Activated naive CD8-positive, alpha-beta T cell treated with anti-CD3 and anti-CD28 coated beads for 36 hours (primary cell): Measurements from ENCODE around the gene CDK18. TPM values are rescaled to one million over a fixed set of nuclear protein-coding genes. Genes with fewer than 3 reads are reported as not detected.

Source experiments
- DNase-seq: peaks from one replicate; pipeline ENCODE4 v3.0.0; 2021
- H3K27ac Mint-ChIP-seq: one replicate; pipeline ENCODE4 v1.8.0; 2022; ENCODE audit warnings: mild to moderate bottlenecking, moderate library complexity, mixed read lengths
- H3K27me3 Mint-ChIP-seq: one replicate; pipeline ENCODE4 v1.8.0; 2022; ENCODE audit warnings: mild to moderate bottlenecking, mixed read lengths
- H3K36me3 Mint-ChIP-seq: one replicate; pipeline ENCODE4 v1.8.0; 2021; ENCODE audit warnings: mild to moderate bottlenecking, mixed read lengths
- H3K4me1 Mint-ChIP-seq: one replicate; pipeline ENCODE4 v1.8.0; 2021; ENCODE audit warnings: mixed read lengths
- H3K4me3 Mint-ChIP-seq: one replicate; pipeline ENCODE4 v1.8.0; 2022; ENCODE audit warnings: mild to moderate bottlenecking, moderate library complexity, mixed read lengths
- H3K9me3 Mint-ChIP-seq: one replicate; pipeline ENCODE4 v1.8.0; 2022; ENCODE audit warnings: mixed read lengths
- total RNA-seq, 2 experiments: library from RNA; stranded (reverse); gene quantifications; one replicate each; pipeline ENCODE4 v1.2.3, GENCODE V29; 2021

Gene CDK18
- total RNA-seq, 2 experiments from 2014 or later = 6.2 to 6.5 TPM

DNA sequence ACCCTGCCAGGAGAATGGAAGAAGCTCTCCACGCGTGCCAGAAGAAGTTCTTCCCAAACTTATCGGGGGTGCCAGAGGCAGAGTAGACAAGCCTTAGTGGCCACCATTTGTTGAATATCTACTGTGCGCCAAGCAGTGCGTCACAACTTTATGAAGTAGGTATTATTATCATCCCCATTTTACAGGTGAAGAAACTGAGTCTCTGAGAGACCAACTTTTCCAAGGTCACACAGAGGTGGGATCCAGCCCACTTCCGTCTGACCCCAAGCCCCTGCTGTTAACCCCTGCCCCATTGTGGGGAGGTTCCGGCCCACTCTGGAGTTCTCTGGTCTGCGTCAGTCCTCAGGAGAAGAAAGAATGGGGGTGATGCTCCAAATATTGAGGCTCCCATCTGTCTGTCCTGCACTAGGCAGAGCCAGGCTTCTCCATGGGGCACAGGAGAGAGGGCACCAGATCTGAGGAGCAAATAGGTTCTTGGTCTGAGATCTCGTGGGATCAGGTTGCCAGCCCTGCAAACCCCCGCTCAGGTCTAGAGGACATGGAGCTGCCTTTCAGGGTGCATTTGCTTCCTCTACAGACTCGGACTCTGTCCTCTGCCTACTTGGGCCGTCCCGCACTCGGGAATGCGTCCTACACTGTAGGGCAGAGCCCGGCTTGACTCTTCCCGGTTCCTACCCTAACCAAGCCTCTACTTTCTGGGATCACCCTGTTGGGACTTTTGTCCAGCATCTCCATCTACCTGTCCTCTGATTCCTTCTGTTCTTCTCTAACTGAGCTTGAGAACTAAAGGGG is 2.1 kb downstream of the CDK18 start:
- Mint-ChIP-seq H3K27ac (no peak overlapping the region), H3K4me3 (no peak overlapping the region), H3K27me3 (no peaks in the 10 kb centered on the region), H3K36me3 (no peaks in the 10 kb centered on the region), H3K4me1 (peaks cover 13% of the 10 kb centered on the region), H3K9me3 (no peaks in the 10 kb centered on the region)
- no peak for DNase-seq

DNA sequence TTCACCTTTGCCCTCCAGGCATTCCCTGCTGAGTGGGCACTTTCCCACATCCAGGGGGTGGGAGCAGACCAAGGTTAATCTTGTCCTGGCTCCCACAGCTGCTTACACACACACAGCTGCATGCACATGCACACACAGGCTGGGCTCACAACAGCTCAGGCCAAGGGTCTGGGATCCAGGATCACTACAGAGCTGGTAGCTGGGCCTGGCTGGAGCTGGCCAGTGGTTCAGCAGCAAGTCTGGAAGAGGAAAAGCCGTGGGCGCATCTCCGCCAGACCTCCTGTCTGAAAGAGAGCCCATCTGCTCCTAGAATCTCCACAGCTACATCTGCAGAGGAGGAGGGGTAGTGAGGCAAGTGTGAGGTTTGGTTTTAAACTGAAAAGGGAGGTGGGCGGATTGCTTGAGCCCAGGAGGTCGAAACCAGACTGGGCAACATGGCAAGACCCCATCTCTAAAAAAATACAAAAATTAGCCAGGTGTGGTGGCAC is 3.8 kb downstream of the CDK18 start:
- H3K36me3 Mint-ChIP-seq = no peaks in the 10 kb centered on the region
- no peak overlapping the region for H3K4me3 Mint-ChIP-seq
- peak overlapping the region; percentile 28 for H3K27ac Mint-ChIP-seq
- H3K9me3 Mint-ChIP-seq = no peaks in the 10 kb centered on the region
- H3K27me3 Mint-ChIP-seq = no peaks in the 10 kb centered on the region
- peaks cover 13% of the 10 kb centered on the region for H3K4me1 Mint-ChIP-seq
- no peak for DNase-seq

DNA sequence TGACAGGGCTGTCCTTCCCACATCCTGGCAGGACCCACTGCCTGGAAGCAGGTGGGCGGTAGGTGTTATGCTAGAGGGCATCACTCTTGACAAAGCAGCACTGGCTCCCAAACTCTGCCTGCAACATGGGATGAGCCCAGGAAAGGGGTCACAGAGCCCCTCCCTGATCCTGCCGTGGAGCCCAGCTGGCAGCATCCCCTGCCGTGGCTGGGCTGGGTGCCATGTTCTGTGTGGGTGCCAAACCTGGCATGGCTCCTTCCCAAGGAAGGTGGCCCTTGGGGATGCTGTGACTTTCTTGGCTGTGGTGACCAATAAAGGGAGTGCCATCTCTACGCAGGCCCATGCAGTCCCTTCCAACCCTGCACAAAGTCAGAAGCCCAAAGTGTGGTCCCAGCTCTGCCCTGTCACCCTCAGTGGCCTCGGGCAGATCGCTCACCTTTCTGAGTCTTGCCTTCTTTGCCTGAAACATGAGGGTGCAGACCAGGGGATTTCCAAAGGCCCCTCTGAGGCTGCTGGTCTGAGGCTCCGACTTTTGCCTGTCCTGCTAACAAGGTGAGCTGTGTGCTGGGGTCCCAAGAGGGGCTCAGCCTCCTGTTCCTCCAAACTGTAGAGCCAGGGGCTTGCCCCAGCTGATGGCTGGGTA is 6.0 kb downstream of the CDK18 start:
- no peak overlapping the region for H3K27ac Mint-ChIP-seq

DNA sequence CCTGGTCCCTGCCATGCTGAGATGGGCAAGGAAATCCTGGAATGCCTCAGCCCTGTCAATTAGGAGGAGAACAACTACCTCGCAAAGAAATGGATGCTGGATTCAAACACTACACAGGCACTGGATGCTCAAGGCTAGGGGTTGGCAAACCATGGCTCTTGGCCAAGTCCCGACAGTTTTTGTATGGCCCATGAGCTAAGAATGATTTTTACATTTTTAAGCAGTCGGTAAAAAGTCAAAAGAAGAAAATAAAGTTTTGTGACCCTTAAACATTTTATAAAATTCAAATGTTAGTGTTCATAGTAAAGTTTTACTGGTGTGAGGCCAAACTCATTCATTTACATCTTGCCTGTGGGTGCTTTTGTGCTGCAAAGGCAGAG is 6.5 kb downstream of the CDK18 start:
- no peaks in the 10 kb centered on the region for H3K36me3 Mint-ChIP-seq
- H3K27ac Mint-ChIP-seq = no peak overlapping the region
- no peaks in the 10 kb centered on the region for H3K9me3 Mint-ChIP-seq

More for the DNA sequence above, 6.0 kb downstream of the CDK18 start:
- Mint-ChIP-seq H3K27me3 (no peaks in the 10 kb centered on the region), H3K4me3 (no peak overlapping the region), H3K4me1 (peaks cover 10% of the 10 kb centered on the region), H3K36me3 (no peaks in the 10 kb centered on the region), H3K9me3 (no peaks in the 10 kb centered on the region)
- no peak for DNase-seq

DNA sequence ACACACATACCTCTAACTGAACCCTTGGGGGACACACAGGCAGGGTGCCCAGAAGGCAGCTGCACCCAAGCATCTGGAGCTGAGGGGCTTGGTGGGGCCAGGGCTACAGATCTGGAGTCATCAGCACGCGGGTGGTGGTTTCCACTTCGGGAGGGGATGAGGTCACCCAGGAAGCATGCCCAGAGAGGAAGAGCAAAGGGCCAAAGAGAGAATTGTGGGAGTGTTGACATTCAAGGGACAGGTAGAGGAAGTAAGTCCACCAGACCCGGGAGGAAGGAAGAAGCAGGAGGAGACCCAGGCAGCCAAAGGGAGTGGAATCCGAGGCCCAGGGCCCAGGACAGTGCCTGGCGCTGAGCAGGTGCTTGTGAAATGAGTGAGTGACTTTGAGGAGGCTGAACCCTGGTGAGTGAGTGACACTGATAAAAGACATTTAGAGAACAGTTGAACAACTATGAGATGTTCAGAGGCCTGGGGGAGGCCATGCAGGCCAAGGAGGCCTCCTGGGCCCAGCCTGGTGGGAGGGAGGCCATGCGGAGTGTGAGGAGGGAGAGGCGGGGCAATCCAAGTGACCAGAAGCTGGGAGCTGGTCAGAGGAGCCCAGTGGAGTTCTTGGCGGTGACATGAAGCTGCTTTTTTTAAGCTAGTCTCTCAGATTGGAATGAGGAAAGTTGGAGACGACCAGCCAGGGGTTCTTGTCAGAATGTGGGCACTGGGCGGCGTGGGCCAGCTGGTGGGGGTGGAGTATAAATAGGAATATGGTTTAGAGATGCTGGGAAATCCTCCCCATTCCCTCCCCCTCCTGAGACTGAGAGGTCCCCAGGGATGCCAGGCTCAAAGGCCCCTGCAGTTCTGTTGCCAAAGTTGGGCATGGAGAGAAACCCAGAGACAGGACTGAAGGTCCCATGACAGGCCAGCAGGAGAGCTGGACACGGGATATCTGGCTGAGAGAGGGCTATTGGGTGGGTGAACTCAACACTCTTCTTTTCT is 7.9 kb downstream of the CDK18 start:
- Mint-ChIP-seq H3K27ac (peak overlapping the region; percentile 8), H3K36me3 (no peaks in the 10 kb centered on the region), H3K4me3 (no peak overlapping the region), H3K4me1 (peaks cover 7% of the 10 kb centered on the region), H3K9me3 (no peaks in the 10 kb centered on the region), H3K27me3 (no peaks in the 10 kb centered on the region)
- no peak for DNase-seq

More for the DNA sequence above, 6.5 kb downstream of the CDK18 start:
- DNase-seq = no peak
- Mint-ChIP-seq H3K4me3 (no peak overlapping the region), H3K4me1 (peaks cover 7% of the 10 kb centered on the region), H3K27me3 (no peaks in the 10 kb centered on the region)

DNA sequence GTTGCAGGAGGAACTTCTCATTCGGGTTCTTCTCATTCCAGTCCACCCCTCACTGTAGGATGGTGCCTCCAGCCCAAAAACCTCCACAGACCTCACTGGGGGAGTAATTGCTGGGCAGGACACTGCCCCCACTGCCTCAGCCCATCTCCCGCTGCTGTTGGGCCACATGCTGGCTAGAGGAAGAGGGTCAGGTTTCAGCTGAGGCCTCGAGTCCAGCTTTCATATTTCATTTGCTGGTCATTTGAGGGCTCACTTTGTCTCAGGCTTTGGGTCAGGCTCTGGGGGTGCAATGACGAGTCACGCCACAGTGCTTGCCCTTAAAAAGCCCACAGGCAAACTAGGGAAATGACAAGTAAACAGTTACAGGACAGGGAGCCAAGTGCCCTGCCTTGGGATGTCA is 9.3 kb downstream of the CDK18 start:
- Mint-ChIP-seq H3K27ac (no peak overlapping the region), H3K4me3 (no peak overlapping the region), H3K9me3 (no peaks in the 10 kb centered on the region), H3K4me1 (peaks cover 7% of the 10 kb centered on the region), H3K27me3 (no peaks in the 10 kb centered on the region), H3K36me3 (no peaks in the 10 kb centered on the region)
- DNase-seq = no peak

DNA sequence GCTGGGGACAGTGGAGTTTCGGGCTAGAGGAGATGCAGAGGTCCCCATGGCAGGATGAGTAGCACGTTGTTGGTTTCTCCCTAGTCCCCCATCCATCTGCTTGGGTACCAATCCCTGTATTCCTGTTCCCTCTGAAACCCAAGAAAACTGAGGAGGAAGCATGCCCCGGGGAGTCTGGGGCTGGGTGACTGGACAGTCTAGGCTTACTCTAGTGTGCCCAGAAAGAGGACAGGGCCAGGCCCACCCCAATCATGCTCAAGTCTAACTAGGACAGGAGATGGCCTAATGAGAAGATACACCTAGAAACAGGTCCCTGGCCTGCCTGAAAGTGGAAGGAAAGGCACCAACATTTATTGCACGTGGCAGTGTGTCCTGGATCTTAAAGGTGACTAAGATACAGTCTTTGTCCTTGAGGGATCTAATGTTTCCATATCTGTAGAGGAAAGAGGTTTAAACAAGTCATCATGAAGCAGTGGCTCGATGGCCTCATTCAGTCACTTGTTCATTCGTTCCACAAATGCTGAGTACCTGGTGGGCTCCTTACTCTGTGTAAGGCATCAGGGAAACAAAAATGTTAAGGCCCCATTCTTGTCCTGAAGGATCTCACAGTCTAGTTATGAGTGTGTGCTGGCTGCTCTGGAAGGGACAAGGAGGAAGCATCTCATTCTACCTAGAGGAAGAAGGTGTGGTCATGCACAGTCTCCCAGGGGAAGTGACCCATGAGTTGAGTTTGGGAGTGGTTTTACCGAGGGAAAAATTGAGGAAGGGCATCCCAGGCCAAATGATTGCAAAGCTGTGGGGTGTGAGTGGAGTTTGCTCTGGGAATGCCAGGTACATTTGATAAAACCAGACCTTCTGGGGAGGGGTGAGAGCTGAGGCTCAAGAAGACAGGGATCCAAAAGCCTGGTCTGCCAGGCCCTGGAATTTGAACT is 10.0 kb downstream of the CDK18 start:
- Mint-ChIP-seq H3K4me1 (peaks cover 7% of the 10 kb centered on the region), H3K9me3 (no peaks in the 10 kb centered on the region), H3K36me3 (no peaks in the 10 kb centered on the region), H3K27ac (no peak overlapping the region), H3K4me3 (no peak overlapping the region), H3K27me3 (no peaks in the 10 kb centered on the region)
- DNase-seq = no peak

DNA sequence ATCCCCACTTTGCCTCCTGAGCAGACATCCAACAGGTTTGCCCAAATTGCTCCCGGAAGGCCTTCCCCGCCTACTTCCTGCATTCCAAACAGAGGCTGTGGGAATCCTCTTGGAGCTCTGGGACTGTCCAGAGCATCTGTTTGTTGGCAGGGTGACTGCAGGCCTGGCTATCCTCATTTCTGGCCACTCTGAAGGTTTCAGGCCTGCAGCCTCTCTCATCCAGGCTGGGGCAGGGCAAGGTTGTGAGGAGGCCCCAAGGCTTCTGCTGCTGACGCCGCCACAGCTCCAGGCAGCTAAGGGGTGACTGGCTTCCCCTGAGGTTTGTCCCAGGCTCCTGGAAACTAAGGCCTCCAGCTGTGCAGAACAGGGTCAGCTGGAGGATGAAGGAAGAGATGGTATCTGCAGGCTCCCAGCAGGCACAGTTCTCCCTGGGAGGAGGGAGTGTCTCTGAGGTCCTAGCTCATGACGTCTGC is 11.3 kb downstream of the CDK18 start:
- Mint-ChIP-seq H3K4me3 (no peak overlapping the region), H3K36me3 (no peaks in the 10 kb centered on the region), H3K27me3 (no peaks in the 10 kb centered on the region), H3K4me1 (peaks cover 7% of the 10 kb centered on the region), H3K27ac (no peak overlapping the region), H3K9me3 (no peaks in the 10 kb centered on the region)
- DNase-seq = no peak

DNA sequence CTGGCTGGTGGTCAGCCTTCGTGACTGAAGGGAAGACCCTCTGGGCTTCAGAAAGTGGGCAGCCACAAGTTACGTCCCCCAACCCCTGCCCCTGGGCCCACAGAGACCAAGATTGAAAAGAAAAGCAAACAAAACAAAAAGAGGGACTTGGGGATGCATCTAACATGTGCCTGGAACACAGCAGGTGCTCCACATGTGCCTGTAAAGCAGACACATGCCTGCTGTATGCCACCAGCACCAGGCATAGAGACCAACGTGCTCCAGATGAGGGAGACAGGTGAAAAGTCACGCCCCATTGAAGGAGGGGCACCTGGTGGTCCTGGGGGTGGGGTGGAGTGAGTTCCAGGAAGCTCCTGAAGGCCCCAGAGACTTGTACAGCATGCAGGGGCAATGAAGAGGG is 11.9 kb downstream of the CDK18 start:
- H3K27me3 Mint-ChIP-seq = no peaks in the 10 kb centered on the region
- no peak overlapping the region for H3K4me3 Mint-ChIP-seq
- no peak for DNase-seq
- no peak overlapping the region for H3K27ac Mint-ChIP-seq
- H3K36me3 Mint-ChIP-seq = no peaks in the 10 kb centered on the region
- H3K4me1 Mint-ChIP-seq = peaks cover 7% of the 10 kb centered on the region
- H3K9me3 Mint-ChIP-seq = no peaks in the 10 kb centered on the region

DNA sequence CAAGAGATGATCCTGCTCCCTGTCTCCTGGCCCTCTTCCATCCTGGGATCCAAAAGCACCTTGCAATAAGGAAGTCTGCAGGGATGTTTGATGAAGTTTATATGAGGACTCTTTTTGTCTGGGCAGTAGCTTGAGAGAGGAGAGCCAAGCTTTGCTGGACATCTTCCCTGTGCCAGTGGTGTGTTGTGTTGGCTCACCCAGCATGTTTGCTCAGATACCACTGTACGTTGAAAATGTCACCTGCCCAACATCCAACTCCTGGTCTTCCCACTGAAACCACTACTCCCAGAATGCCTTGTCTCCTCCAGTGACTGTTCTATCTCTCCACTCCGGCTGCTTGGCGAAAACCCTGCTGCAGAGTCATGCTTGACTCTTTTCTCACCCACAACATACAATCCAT is 12.8 kb downstream of the CDK18 start:
- Mint-ChIP-seq H3K27ac (no peak overlapping the region), H3K9me3 (no peaks in the 10 kb centered on the region), H3K4me1 (peaks cover 7% of the 10 kb centered on the region), H3K4me3 (no peak overlapping the region), H3K36me3 (no peaks in the 10 kb centered on the region), H3K27me3 (no peaks in the 10 kb centered on the region)
- no peak for DNase-seq

DNA sequence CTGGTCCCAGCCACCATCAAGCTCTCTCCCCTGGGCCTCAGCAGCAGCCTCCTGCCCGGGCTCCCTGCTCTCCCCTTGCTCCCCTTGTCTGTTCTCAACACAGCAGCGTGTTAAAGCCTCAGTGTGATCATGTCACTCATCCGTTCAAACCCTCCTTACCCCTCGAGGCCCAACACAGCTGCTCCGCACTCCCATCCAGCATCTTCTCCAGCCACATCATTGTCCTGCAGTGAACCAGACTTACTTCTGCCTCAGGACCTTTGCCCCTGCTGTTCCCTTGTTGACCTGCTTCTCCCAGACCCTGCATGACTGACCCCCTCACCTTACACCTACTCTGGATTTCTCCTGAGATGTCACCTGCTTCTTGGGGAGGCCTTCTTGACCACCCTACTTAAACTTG is 13.3 kb downstream of the CDK18 start:
- no peak overlapping the region for H3K27ac Mint-ChIP-seq
- no peaks in the 10 kb centered on the region for H3K27me3 Mint-ChIP-seq
- no peaks in the 10 kb centered on the region for H3K9me3 Mint-ChIP-seq
- H3K4me3 Mint-ChIP-seq = no peak overlapping the region
- DNase-seq = no peak
- H3K36me3 Mint-ChIP-seq = no peaks in the 10 kb centered on the region
- peaks cover 7% of the 10 kb centered on the region for H3K4me1 Mint-ChIP-seq

DNA sequence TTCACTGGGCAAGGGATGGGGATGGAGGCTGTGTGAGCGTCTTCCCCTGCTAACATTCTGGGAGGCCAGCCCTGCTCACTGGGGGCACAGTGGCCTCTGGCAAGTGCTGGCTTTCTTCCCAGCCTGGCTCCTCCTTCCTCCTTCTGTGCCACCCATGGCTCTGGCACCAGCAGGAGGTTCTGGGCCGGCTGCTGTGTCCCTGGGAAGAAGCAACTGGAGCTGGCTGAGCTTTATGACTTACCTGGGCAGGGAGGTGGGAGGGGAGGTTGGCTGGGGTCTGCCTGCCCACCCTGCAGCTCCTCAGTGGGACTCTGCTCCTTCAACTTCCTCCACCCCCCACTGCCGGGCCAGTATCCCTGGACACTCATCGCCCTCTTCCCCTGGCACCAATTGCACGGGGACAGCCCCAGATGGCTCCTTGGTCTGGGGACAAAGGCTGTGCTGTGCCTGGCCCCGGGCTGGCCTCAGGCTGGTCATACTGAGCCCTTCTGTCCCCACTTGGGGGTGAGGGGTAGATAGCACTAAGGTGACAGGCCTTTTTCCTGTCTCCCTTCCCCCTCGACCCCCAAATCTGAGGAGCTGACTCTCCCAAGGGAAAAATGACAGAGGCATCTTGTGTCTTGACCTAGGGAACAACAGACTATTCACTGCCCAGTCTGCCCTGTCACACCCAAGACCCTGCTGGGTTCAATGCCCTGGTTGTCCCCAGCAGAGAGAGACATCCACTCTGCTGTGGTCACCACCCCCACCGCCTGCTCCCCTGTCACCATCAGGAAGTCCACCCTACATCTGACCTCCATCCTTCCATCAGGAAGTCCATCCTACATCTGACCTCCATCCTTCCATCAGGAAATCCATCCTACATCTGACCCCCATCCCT is 14.4 kb downstream of the CDK18 start:
- peaks cover 7% of the 10 kb centered on the region for H3K4me1 Mint-ChIP-seq
- H3K27ac Mint-ChIP-seq = no peak overlapping the region
- H3K27me3 Mint-ChIP-seq = no peaks in the 10 kb centered on the region
- no peaks in the 10 kb centered on the region for H3K9me3 Mint-ChIP-seq
- no peak overlapping the region for H3K4me3 Mint-ChIP-seq
- H3K36me3 Mint-ChIP-seq = no peaks in the 10 kb centered on the region
- no peak for DNase-seq

DNA sequence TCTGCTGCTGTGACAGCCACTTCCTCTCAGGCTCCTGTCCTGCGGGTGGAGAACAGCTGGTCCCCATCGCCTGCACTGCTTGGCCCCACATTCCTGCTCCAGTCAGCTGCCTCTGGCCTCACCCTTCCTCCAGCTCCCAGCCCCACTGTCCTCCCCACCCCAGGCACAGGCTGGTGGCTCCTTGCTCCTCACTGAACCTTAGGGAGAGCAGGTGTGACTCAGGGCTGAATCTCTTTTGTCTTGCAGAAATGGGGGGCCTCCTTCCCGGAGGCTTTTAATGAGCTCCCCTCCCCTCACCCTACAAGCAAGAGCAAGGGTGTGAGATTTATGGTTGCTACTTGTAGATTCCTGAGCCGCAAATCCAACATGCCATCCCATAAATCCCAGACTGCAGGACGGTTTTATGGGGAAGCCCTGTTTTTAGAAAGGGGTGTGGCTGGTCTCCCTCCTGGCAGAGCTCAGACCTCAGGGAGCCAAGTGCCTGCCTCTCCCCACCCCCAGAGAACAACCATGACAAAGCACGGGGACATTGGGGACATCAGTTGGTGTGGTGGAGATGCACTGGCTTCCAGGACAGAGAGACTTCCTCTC is 15.2 kb downstream of the CDK18 start:
- Mint-ChIP-seq H3K4me1 (peaks cover 2% of the 10 kb centered on the region), H3K27ac (no peak overlapping the region), H3K27me3 (no peaks in the 10 kb centered on the region), H3K36me3 (no peaks in the 10 kb centered on the region), H3K4me3 (no peak overlapping the region), H3K9me3 (no peaks in the 10 kb centered on the region)
- DNase-seq = no peak
